Tibial artery (tissue), 4 donors: ENCODE data around the gene GPAT3.
A peak's percentile ranks its signal among the peaks of the same experiment; 100 is the strongest.

ENCODE experiments used
- DNase-seq, 2 donors: peaks; one replicate each; pipeline ENCODE4 v3.0.0-alpha.2; 2019
- H3K27ac ChIP-seq, 2 donors: fragments of 200-600 bp; sonication (generic) in 1 of 2; 1 replicate in 1 of 2; 2 replicates in 1 of 2; pipeline ENCODE4 v1.5.1; 2018 to 2019; ENCODE audit warnings: mild to moderate bottlenecking in 1 of 2
- H3K27me3 ChIP-seq, 2 donors: fragments of 200-600 bp; sonication (generic) in 1 of 2; one replicate each; pipeline versions ENCODE4 v1.5.1 to v1.6.0; 2016 to 2019
- H3K36me3 ChIP-seq, 3 donors: fragments of 200-600 bp; sonication (generic) in 2 of 3; one replicate each; pipeline ENCODE4 v1.5.1; 2016 to 2019; ENCODE audit warnings: mild to moderate bottlenecking in 2 of 3
- H3K4me1 ChIP-seq, 4 donors: fragments of 200-600 bp; sonication (generic) in 2 of 4; 1 replicate in 3 of 4; 2 replicates in 1 of 4; pipeline ENCODE4 v1.5.1; 2016 to 2019
- H3K4me3 ChIP-seq, 2 donors: fragments of 200-600 bp; sonication (generic) in 1 of 2; 1 replicate in 1 of 2; 2 replicates in 1 of 2; pipeline ENCODE4 v1.5.1; 2018 to 2019; ENCODE audit warnings: mild to moderate bottlenecking in 2 of 2
- H3K9me3 ChIP-seq, 3 donors: fragments of 200-600 bp; sonication (generic) in 1 of 3; one replicate each; pipeline ENCODE4 v1.5.1; 2016 to 2019
- intact Hi-C: fragments of 100-400 bp; cut with DNase I; formaldehyde crosslinking; loops from one replicate; pipeline ENCODE4 v1.15.0; 2023; ENCODE audit warnings: low total_unique reads
- TF ChIP-seq, protein P1 (sequence below), 2 experiments: fragments of 200-600 bp in 1 of 2; fragments of 450-650 bp in 1 of 2; IDR thresholded peaks; one replicate each; pipeline ENCODE4 v1.5.1; 2017 to 2019; ENCODE audit warnings: antibody characterized with exemption in 2 of 2, mild to moderate bottlenecking in 1 of 2, moderate library complexity in 1 of 2

Gene GPAT3

DNA sequence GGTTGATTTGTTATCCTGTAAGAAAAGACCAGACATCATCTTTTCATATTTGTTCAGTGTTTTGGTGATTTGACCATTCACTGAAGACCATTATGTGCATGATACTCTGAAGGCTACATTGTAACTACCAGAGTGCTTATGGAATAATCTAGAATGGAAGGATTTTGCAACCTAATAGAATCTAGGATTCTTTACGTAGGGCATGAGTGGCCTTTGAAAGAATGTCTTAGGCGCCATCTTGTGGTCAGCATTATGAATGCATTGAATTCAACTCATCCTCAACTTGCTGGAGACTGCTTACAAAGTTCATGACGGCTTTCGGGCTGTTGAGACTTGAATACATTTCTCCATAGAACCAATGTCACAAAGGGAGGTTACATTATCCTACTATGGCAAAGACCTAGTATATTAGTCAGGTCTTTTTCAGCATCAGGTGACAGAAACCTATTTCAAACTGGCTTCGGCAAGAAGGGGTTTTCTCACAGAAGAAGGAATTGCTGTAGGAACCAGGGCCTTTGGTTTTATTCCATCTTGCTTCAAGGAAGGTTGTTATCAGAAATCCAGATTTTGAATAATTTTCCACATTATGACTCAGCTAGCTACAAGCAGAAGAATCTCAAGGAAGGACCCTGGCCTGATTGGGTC, 104.1 kb downstream of the GPAT3 start:
- no peaks in the 10 kb centered on the region for H3K36me3 ChIP-seq
- TF ChIP-seq, protein P1, sequence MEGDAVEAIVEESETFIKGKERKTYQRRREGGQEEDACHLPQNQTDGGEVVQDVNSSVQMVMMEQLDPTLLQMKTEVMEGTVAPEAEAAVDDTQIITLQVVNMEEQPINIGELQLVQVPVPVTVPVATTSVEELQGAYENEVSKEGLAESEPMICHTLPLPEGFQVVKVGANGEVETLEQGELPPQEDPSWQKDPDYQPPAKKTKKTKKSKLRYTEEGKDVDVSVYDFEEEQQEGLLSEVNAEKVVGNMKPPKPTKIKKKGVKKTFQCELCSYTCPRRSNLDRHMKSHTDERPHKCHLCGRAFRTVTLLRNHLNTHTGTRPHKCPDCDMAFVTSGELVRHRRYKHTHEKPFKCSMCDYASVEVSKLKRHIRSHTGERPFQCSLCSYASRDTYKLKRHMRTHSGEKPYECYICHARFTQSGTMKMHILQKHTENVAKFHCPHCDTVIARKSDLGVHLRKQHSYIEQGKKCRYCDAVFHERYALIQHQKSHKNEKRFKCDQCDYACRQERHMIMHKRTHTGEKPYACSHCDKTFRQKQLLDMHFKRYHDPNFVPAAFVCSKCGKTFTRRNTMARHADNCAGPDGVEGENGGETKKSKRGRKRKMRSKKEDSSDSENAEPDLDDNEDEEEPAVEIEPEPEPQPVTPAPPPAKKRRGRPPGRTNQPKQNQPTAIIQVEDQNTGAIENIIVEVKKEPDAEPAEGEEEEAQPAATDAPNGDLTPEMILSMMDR (IDR thresholded peaks at IDR 0.05): peak; percentile 75 to 82
- peak in 1 of 2 donors; percentile 42 for DNase-seq
- no peaks in the 10 kb centered on the region for H3K9me3 ChIP-seq
- intact Hi-C loops: loop anchor here (10.0 kb wide), 1 partner anchor 125 kb away; no protein-coding TSS in a partner anchor
- H3K27me3 ChIP-seq: peaks cover 0 to 6% of the 10 kb centered on the region in 2 donors
- H3K4me3 ChIP-seq: no peak overlapping the region
- H3K27ac ChIP-seq: no peak overlapping the region
- no peaks in the 10 kb centered on the region for H3K4me1 ChIP-seq

DNA sequence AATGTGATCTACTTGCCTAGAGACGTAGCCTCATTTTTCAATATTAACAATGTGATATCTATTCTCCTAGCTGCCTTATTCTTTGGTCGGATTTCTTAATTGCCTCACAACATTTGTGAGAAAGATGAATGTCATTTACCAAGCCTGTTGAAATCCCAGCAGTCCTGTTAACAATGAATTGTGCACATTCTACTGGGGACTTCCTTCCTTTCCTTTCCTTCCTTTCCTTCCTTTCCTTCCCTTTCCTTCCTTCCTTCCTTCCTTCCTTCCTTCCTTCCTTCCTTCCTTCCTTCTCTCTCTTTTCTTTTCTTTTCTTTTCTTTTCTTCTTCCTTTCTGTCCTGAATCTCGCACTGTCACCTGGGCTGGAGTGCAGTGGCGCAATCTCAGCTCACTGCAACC, 107.1 kb downstream of the GPAT3 start:
- H3K9me3 ChIP-seq: no peaks in the 10 kb centered on the region

GRCh38 chr4:83644677-83645659, 109.1 kb downstream of the GPAT3 start:
- DNase-seq: no peak
- H3K9me3 ChIP-seq: no peaks in the 10 kb centered on the region
- H3K36me3 ChIP-seq: no peaks in the 10 kb centered on the region
- no peak overlapping the region for H3K27ac ChIP-seq
- H3K4me1 ChIP-seq: no peaks in the 10 kb centered on the region
- intact Hi-C loops: no loop called here
- peaks cover 0 to 6% of the 10 kb centered on the region in 2 donors for H3K27me3 ChIP-seq
- H3K4me3 ChIP-seq: no peak overlapping the region
- TF ChIP-seq, protein P1 (IDR thresholded peaks at IDR 0.05): peak; percentile 73 to 81

More for the DNA sequence above, 107.1 kb downstream of the GPAT3 start:
- DNase-seq: no peak
- Histone ChIP-seq H3K4me3 (no peak overlapping the region), H3K27ac (no peak overlapping the region), H3K36me3 (no peaks in the 10 kb centered on the region), H3K27me3 (peaks cover 0 to 6% of the 10 kb centered on the region in 2 donors), H3K4me1 (no peaks in the 10 kb centered on the region)
- intact Hi-C loops: no loop called here
- TF ChIP-seq, protein P1 (IDR thresholded peaks at IDR 0.05): no peak

DNA sequence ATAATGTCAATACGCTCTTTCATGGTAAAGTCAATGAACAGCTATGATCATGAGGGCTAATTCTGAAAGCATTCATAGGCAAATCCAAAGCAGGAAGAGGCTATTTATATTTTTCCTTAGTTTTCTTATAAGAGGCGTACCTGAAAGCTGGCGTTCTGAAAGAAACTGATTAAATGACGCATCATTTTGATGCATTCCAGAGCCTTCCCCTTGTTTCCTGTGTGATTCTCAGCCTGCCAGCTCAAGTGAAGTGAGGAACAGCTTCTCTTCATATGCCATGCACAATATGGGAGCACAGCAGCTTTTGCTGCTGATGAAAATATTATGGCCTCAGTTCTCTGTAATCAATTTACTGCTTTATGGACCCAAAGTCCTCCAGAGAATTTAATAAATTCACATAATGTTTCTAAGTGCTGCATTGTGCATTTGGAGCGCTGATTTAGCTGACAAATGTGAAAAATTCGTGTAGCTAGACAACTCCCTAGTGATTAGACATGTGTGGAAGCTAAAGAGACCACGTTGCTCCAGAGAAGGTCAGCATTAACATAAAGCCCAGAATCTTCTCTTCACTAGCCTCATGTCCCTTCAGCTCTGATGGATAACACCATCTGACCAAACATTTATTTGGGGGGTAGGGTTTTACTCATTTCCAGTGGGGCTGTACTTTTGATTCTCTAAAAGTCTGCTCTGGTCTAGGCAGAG, 110.8 kb downstream of the GPAT3 start:
- intact Hi-C loops: no loop called here
- H3K4me1 ChIP-seq: no peaks in the 10 kb centered on the region
- no peaks in the 10 kb centered on the region for H3K9me3 ChIP-seq
- peaks cover 0 to 6% of the 10 kb centered on the region in 2 donors for H3K27me3 ChIP-seq
- H3K4me3 ChIP-seq: no peak overlapping the region
- no peak overlapping the region for H3K27ac ChIP-seq
- TF ChIP-seq, protein P1 (IDR thresholded peaks at IDR 0.05): no peak
- no peaks in the 10 kb centered on the region for H3K36me3 ChIP-seq
- no peak for DNase-seq

DNA sequence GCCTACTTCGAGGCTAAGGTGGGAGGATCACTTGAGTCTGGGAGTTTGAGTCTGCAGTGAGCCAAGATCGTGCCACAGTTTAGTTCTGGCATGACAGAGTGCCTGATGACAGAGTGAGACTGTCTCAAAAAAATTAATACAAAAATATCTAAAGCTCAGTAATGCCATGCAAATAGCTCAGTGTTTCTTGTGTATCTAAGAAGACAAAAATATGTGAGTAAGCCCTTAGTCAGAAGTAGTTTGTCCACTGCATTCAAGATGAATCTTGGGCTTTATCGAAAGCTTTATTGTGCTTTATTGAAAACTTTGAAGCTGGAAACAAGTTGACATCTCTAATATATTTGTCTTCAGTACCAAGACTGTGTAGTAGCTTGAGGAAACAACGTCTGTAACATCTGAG, 115.9 kb downstream of the GPAT3 start:
- Histone ChIP-seq H3K27ac (no peak overlapping the region), H3K36me3 (no peaks in the 10 kb centered on the region), H3K9me3 (no peaks in the 10 kb centered on the region), H3K4me1 (no peaks in the 10 kb centered on the region), H3K27me3 (peaks cover 0 to 3% of the 10 kb centered on the region in 2 donors), H3K4me3 (no peak overlapping the region)
- intact Hi-C loops: no loop called here
- DNase-seq: no peak
- TF ChIP-seq, protein P1 (IDR thresholded peaks at IDR 0.05): no peak
